T-helper 22 cell (primary cell): ENCODE data around the gene TCEA2.

ENCODE experiments used
- DNase-seq: peaks from one replicate; pipeline ENCODE4 v3.0.0-alpha.2; 2020; ENCODE audit warnings: low read depth

TCEA2 gene

GRCh38 chr20:64035933-64036345 lies 27.1 kb upstream of the TCEA2 start, which contains the start of gene C20orf204:
C20orf204 (plus strand) TSS chr20:64036182; CDS start chr20:64036324, 142 bp downstream.
- DNase-seq, result no peak

GRCh38 chr20:64036346-64037198 lies 26.4 kb upstream of the TCEA2 start:
- DNase-seq, result no peak

GRCh38 chr20:64037199-64037497 lies 25.9 kb upstream of the TCEA2 start:
- DNase-seq, result no peak

GRCh38 chr20:64037498-64038213 lies 25.3 kb upstream of the TCEA2 start:
- no peak for DNase-seq

GRCh38 chr20:64038224-64038564 lies 24.8 kb upstream of the TCEA2 start:
- no peak for DNase-seq

GRCh38 chr20:64038565-64039292 lies 24.3 kb upstream of the TCEA2 start:
- peak; percentile 51 for DNase-seq

- DNase-seq, result no peak
Measured at GRCh38 chr20:64039293-64040160, 23.5 kb upstream of the TCEA2 start.

- DNase-seq, result no peak
Measured at GRCh38 chr20:64040231-64041039, 22.6 kb upstream of the TCEA2 start.

- no peak for DNase-seq
Measured at GRCh38 chr20:64041040-64041780, 21.8 kb upstream of the TCEA2 start.

GRCh38 chr20:64041781-64042053 lies 21.3 kb upstream of the TCEA2 start:
- DNase-seq, result no peak

GRCh38 chr20:64042054-64042781 lies 20.8 kb upstream of the TCEA2 start:
- no peak for DNase-seq

- DNase-seq, result no peak
Measured at GRCh38 chr20:64043768-64044167, 19.2 kb upstream of the TCEA2 start.

- no peak for DNase-seq
Measured at GRCh38 chr20:64044484-64045247, 18.3 kb upstream of the TCEA2 start.

GRCh38 chr20:64045346-64046011 lies 17.5 kb upstream of the TCEA2 start:
- no peak for DNase-seq

- no peak for DNase-seq
Measured at GRCh38 chr20:64047046-64047389, 16.0 kb upstream of the TCEA2 start.

- no peak for DNase-seq
Measured at GRCh38 chr20:64047968-64048401, 15.0 kb upstream of the TCEA2 start.

- no peak for DNase-seq
Measured at GRCh38 chr20:64048402-64049044, 14.5 kb upstream of the TCEA2 start.
